ENCODE data around the gene UPP2.

Gene UPP2

DNA sequence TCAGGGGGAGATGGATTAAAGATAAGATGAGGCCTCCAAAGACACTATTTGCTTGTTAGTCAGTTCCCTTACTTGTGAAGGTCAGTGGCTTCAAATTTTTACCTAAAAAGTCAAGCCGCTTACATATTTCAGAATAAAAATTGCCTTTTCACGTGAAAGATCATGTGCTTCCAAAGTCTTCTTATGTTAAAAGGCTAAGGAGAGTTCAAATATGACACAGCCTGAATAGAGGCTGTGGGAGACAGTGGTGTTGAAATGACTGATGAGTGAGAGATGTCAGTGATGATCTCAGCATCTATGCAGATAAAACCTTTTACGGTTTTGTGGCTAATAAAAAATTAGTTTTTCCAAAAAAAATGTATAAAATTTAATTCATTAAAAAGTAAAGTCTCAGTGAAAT lies 40.5 kb downstream of the UPP2 start:
- Histone ChIP-seq H3K9ac (ENCODE audit: low read length) (no peak overlapping the region), H3K36me3 (ENCODE audit: control insufficient read depth, insufficient read depth, low read length) (no peaks in the 10 kb centered on the region), H3K9me3 (ENCODE audit: control insufficient read depth, insufficient read depth, low read depth, low read length) (no peaks in the 10 kb centered on the region), H3K27ac (ENCODE audit: low read depth, low read length) (no peak overlapping the region), H3K4me3 (ENCODE audit: low read depth, low read length) (no peak overlapping the region), H3K27me3 (ENCODE audit: control insufficient read depth, insufficient read depth, low read length) (no peaks in the 10 kb centered on the region), H3K4me1 (ENCODE audit: control insufficient read depth, insufficient read depth, low read length) (peaks cover 6% of the 10 kb centered on the region; the same call in 1 of the 2 replicates)

DNA sequence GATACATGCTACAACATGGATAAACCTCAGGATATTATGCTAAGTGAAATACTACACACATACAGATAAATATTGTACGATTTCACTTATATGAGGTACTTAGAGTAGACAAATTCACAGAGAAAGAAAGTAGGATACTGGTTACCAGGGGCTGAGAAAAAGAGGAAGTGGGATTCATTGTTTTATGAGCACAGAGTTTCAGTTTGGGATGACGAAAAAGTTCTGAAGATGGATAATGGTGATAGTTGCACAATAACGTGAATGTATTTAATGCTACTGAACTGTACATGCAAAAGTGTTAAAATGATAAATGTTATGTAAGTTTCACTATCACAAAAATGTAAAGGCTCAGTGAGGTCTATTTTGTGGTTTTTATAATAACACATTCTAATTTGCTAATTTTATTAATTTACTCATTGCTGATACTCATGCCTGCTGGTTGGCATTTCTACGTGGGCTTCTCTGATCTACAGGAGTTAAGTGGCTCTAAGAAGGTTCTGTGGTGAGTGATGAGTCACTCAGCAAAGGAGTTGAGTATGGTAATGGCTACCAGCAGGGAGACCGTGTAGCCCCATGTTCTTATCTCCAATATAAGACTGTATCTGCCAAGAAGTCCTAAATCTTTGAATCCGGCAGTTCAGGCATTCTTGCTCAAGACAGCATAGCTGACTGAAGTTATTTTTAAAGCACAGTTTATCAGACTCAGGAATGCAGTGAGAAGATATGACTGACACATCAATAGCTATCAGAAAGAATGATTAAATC lies 41.1 kb downstream of the UPP2 start:
- Histone ChIP-seq H3K9me3 (ENCODE audit: control insufficient read depth, insufficient read depth, low read depth, low read length) (no peaks in the 10 kb centered on the region), H3K9ac (ENCODE audit: low read length) (no peak overlapping the region), H3K27me3 (ENCODE audit: control insufficient read depth, insufficient read depth, low read length) (no peaks in the 10 kb centered on the region), H3K27ac (ENCODE audit: low read depth, low read length) (no peak overlapping the region), H3K4me1 (ENCODE audit: control insufficient read depth, insufficient read depth, low read length) (peaks cover 6% of the 10 kb centered on the region; the same call in 1 of the 2 replicates), H3K36me3 (ENCODE audit: control insufficient read depth, insufficient read depth, low read length) (no peaks in the 10 kb centered on the region), H3K4me3 (ENCODE audit: low read depth, low read length) (no peak overlapping the region)

DNA sequence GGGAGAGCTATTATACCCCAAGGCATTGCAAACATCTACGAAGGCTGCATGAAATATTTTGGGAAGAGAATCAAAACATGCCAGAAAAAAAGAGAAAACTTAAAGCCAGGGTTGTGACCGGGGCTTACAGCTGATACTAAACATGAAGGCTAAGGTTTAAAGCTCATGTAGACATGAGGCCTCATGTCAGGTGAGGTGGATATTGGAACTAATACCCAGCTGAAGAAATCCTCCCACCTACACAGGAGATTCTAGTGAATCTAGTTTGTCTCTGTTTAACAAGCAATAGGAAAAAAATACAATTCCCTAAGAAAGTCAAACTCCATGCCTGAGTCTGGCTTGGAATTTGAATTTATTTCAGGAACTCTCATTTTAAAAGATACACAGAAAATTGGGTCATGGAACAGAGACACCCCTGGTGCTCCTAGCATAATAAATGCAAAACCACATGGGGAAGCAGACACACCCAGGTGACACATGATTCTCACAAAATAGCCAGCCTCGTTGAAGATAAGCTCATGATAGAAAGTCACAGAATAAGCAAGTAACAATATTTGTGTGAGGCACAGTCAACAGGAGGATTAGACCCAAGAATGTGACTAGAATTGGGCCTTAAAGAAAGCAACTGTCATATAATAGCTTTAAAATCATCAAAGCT lies 42.2 kb downstream of the UPP2 start:
- H3K4me1 ChIP-seq (ENCODE audit: control insufficient read depth, insufficient read depth, low read length): peaks cover 6% of the 10 kb centered on the region; the same call in 1 of the 2 replicates
- no peak overlapping the region for H3K27ac ChIP-seq (ENCODE audit: low read depth, low read length)
- no peak overlapping the region for H3K9ac ChIP-seq (ENCODE audit: low read length)
- no peak overlapping the region for H3K4me3 ChIP-seq (ENCODE audit: low read depth, low read length)
- no peaks in the 10 kb centered on the region for H3K36me3 ChIP-seq (ENCODE audit: control insufficient read depth, insufficient read depth, low read length)
- no peaks in the 10 kb centered on the region for H3K9me3 ChIP-seq (ENCODE audit: control insufficient read depth, insufficient read depth, low read depth, low read length)
- no peaks in the 10 kb centered on the region for H3K27me3 ChIP-seq (ENCODE audit: control insufficient read depth, insufficient read depth, low read length)

DNA sequence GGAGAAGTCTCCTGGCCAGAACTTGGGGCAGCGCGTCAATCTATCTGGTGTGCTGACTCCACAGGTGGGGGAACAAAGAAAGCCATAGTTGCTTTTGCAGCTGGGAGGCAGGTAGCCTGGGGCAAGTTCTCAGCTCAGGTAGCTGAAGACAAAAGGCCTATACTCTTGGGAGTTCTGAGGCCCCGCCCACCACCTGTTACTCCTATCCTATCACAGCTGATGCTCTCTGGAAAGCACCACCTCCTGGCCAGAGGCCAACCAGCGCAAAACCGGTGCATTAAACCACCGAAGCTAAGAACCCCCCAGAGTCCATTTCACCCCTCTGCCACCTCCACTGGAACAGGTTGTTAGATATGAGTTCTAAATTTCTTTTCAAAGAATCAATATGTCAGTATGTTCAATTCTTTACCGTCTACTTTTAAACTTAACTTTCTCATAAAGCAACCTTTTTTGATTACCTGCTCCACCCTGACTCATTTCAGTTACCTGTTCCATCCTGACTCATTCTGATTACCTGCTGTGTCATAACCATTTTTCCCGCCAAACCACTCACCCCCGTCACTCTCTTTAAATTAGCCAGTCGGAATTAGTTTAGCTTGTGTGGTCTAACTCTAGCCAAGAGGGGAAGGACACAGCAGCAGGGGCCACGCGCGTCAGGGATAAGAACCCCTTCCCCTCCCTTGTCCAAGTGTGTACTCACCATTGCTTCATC lies 43.4 kb downstream of the UPP2 start:
- Histone ChIP-seq H3K4me3 (ENCODE audit: low read depth, low read length) (no peak overlapping the region), H3K36me3 (ENCODE audit: control insufficient read depth, insufficient read depth, low read length) (no peaks in the 10 kb centered on the region), H3K27ac (ENCODE audit: low read depth, low read length) (no peak overlapping the region), H3K9ac (ENCODE audit: low read length) (no peak overlapping the region), H3K27me3 (ENCODE audit: control insufficient read depth, insufficient read depth, low read length) (no peaks in the 10 kb centered on the region), H3K4me1 (ENCODE audit: control insufficient read depth, insufficient read depth, low read length) (peaks cover 6% of the 10 kb centered on the region; the same call in 1 of the 2 replicates), H3K9me3 (ENCODE audit: control insufficient read depth, insufficient read depth, low read depth, low read length) (no peaks in the 10 kb centered on the region)

DNA sequence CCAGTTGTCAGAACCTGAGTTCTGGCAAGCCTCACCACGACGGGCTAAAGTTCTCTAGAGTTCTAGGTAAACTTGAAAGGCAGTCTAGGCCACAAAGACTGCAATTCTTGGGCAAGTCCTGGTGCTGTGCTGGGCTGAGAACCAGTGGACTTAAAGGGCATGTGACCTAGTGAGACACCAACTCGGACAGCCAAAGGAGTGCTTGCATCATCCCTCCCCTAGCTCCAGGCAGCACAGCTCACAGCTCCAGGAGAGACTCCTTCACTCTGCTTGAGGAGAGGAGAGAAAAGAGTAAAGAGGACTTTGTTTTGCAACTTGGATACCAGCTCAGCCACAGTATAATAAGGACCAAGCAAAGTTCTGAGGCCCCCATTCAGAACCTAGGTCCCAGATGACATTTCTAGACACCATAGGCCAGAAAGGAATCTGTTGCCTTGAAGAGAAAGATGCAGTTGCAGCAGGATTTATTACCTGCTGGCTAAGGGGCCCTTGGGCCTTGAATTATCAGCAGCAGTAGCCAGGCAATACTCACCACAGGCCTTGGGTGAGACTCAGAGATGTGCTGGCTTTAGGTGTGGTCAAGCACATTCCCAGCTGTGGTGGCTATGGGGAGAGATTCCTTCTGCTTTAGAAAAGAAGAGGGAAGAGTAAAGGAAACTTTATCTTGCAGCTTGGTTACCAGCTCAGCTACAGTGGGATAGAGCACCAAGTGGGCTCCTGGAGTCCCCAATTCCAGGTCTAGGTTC lies 51.8 kb downstream of the UPP2 start:
- Histone ChIP-seq H3K4me1 (ENCODE audit: control insufficient read depth, insufficient read depth, low read length) (no peaks in the 10 kb centered on the region), H3K9ac (ENCODE audit: low read length) (no peak overlapping the region), H3K27ac (ENCODE audit: low read depth, low read length) (no peak overlapping the region), H3K4me3 (ENCODE audit: low read depth, low read length) (no peak overlapping the region), H3K27me3 (ENCODE audit: control insufficient read depth, insufficient read depth, low read length) (no peaks in the 10 kb centered on the region), H3K9me3 (ENCODE audit: control insufficient read depth, insufficient read depth, low read depth, low read length) (no peaks in the 10 kb centered on the region; the same call in 1 of the 2 replicates), H3K36me3 (ENCODE audit: control insufficient read depth, insufficient read depth, low read length) (no peaks in the 10 kb centered on the region)

DNA sequence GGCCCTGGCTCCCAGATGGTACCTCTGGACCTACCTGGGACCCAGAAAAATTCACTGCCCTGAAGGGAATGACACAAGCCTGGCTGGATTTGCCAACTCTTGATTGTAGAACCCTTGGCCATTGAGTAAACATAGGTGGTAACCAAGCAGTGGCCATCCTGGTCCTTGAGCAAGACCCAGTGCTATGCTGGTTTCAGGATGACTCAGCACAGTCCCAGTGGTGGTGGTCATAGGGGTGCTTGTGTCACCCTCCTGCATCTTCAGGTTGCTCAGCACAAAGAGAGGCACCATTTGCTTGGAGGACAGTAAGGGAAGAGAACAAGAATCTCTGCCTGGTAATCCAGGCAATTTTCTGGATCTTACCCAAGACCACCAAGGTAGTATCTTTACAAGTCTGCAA lies 52.9 kb downstream of the UPP2 start:
- H3K4me3 ChIP-seq (ENCODE audit: low read depth, low read length): no peak overlapping the region
- no peak overlapping the region for H3K9ac ChIP-seq (ENCODE audit: low read length)
- no peaks in the 10 kb centered on the region for H3K27me3 ChIP-seq (ENCODE audit: control insufficient read depth, insufficient read depth, low read length)
- H3K36me3 ChIP-seq (ENCODE audit: control insufficient read depth, insufficient read depth, low read length): no peaks in the 10 kb centered on the region
- no peaks in the 10 kb centered on the region; the same call in 1 of the 2 replicates for H3K9me3 ChIP-seq (ENCODE audit: control insufficient read depth, insufficient read depth, low read depth, low read length)
- no peaks in the 10 kb centered on the region for H3K4me1 ChIP-seq (ENCODE audit: control insufficient read depth, insufficient read depth, low read length)
- H3K27ac ChIP-seq (ENCODE audit: low read depth, low read length): no peak overlapping the region

DNA sequence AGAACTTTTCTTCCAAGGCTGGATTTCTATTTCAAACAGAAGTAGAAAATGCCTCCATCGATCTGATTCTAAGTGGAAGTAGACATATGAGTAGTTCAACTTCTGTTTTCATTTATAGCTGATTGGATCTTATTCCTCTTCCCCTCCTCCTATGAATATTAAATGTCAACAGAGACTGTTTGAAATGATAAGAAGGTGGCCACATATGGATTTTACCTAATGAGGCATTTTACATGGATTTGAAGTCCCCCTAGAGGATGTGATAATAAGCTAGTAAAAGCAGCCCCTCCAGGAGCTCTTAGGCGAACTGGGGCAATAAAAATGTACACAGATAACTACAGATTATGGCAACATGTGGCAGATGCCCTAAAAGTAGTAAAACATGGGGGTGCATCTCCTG lies 71.0 kb downstream of the UPP2 start:
- H3K4me1 ChIP-seq (ENCODE audit: control insufficient read depth, insufficient read depth, low read length): no peaks in the 10 kb centered on the region
- no peaks in the 10 kb centered on the region for H3K36me3 ChIP-seq (ENCODE audit: control insufficient read depth, insufficient read depth, low read length)
- no peaks in the 10 kb centered on the region for H3K9me3 ChIP-seq (ENCODE audit: control insufficient read depth, insufficient read depth, low read depth, low read length)
- H3K9ac ChIP-seq (ENCODE audit: low read length): no peak overlapping the region
- no peak overlapping the region for H3K4me3 ChIP-seq (ENCODE audit: low read depth, low read length)
- no peak overlapping the region for H3K27ac ChIP-seq (ENCODE audit: low read depth, low read length)
- H3K27me3 ChIP-seq (ENCODE audit: control insufficient read depth, insufficient read depth, low read length): no peaks in the 10 kb centered on the region

DNA sequence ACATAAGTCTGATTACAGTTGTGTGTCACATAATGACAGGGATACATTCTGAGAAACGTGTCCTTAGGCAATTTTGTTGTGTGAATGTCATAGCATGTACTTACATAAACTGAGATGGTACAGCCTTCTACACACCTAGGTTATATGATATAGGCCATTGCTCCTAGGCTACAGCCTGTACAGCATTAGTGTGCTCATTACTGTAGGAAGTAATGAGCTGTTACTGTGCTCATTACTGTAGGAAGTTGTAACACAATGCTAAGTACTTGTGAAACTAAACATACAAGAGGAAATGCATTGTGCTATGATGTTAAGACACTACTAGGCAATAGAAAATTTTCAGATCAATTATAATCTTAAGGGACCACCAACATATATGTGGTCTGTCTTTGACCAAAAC lies 72.8 kb downstream of the UPP2 start:
- Histone ChIP-seq H3K27me3 (ENCODE audit: control insufficient read depth, insufficient read depth, low read length) (no peaks in the 10 kb centered on the region), H3K9ac (ENCODE audit: low read length) (no peak overlapping the region), H3K9me3 (ENCODE audit: control insufficient read depth, insufficient read depth, low read depth, low read length) (no peaks in the 10 kb centered on the region), H3K27ac (ENCODE audit: low read depth, low read length) (no peak overlapping the region), H3K36me3 (ENCODE audit: control insufficient read depth, insufficient read depth, low read length) (no peaks in the 10 kb centered on the region), H3K4me3 (ENCODE audit: low read depth, low read length) (no peak overlapping the region), H3K4me1 (ENCODE audit: control insufficient read depth, insufficient read depth, low read length) (no peaks in the 10 kb centered on the region)

DNA sequence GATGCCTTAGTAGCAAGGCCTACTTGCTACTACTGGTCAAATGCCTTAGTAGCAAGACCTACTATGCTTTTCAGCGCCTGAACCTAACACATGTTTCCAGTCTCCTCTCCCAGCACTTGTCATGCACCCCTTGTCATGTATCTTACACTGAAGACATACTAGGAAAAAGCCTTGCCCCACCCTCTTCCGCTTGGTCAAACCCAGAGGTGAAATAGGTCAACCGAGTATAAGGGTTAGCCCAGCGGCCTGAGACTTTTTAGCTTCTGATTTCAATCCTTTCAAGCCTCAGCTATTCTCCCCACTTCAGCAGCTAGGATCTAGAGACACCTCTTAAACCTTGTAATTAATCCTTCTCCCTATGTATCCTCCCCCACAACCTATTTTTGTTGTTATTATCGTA lies 73.3 kb downstream of the UPP2 start:
- no peaks in the 10 kb centered on the region for H3K9me3 ChIP-seq (ENCODE audit: control insufficient read depth, insufficient read depth, low read depth, low read length)
- H3K4me1 ChIP-seq (ENCODE audit: control insufficient read depth, insufficient read depth, low read length): no peaks in the 10 kb centered on the region
- no peaks in the 10 kb centered on the region for H3K27me3 ChIP-seq (ENCODE audit: control insufficient read depth, insufficient read depth, low read length)
- H3K9ac ChIP-seq (ENCODE audit: low read length): no peak overlapping the region
- no peak overlapping the region for H3K4me3 ChIP-seq (ENCODE audit: low read depth, low read length)
- no peaks in the 10 kb centered on the region for H3K36me3 ChIP-seq (ENCODE audit: control insufficient read depth, insufficient read depth, low read length)
- no peak overlapping the region for H3K27ac ChIP-seq (ENCODE audit: low read depth, low read length)

DNA sequence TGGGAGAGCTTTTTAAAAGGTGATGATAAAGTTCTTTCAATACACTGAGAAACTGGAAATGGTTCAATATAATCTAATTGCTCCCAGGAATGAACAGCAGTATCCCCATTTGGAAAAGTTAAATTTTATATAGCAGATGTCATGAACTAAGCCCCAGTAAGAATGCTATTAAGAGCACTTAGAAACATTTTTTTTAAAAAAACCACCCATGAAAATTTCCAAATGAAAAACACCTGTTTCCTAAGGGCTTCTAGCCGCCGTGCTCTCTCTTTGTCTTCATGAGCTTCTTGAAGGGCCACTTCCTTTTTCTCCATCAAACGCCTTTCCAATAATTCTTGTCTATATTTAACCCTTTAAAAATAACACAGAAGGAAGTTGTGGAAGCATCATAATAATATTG lies 77.0 kb downstream of the UPP2 start:
- Histone ChIP-seq H3K9me3 (ENCODE audit: control insufficient read depth, insufficient read depth, low read depth, low read length) (no peaks in the 10 kb centered on the region), H3K36me3 (ENCODE audit: control insufficient read depth, insufficient read depth, low read length) (no peaks in the 10 kb centered on the region), H3K4me1 (ENCODE audit: control insufficient read depth, insufficient read depth, low read length) (peaks cover 2% of the 10 kb centered on the region; the same call in 1 of the 2 replicates), H3K9ac (ENCODE audit: low read length) (no peak overlapping the region), H3K4me3 (ENCODE audit: low read depth, low read length) (no peak overlapping the region), H3K27ac (ENCODE audit: low read depth, low read length) (no peak overlapping the region), H3K27me3 (ENCODE audit: control insufficient read depth, insufficient read depth, low read length) (no peaks in the 10 kb centered on the region)
